Kidney glomerular epithelial cell (primary cell): ENCODE measurements around the gene ARL6IP4.

Source experiments
- DNase-seq: peaks from one replicate; lab custom pipeline; 2025; lab: John Stamatoyannopoulos, UW

ARL6IP4 gene

GRCh38 chr12:122958198-122958888 lies 22.1 kb upstream of the ARL6IP4 start:
- no peak for DNase-seq

- no peak for DNase-seq
Observed at GRCh38 chr12:122959566-122960192, 20.8 kb upstream of the ARL6IP4 start.

- no peak for DNase-seq
Observed at GRCh38 chr12:122960193-122960569, 20.3 kb upstream of the ARL6IP4 start.

DNA sequence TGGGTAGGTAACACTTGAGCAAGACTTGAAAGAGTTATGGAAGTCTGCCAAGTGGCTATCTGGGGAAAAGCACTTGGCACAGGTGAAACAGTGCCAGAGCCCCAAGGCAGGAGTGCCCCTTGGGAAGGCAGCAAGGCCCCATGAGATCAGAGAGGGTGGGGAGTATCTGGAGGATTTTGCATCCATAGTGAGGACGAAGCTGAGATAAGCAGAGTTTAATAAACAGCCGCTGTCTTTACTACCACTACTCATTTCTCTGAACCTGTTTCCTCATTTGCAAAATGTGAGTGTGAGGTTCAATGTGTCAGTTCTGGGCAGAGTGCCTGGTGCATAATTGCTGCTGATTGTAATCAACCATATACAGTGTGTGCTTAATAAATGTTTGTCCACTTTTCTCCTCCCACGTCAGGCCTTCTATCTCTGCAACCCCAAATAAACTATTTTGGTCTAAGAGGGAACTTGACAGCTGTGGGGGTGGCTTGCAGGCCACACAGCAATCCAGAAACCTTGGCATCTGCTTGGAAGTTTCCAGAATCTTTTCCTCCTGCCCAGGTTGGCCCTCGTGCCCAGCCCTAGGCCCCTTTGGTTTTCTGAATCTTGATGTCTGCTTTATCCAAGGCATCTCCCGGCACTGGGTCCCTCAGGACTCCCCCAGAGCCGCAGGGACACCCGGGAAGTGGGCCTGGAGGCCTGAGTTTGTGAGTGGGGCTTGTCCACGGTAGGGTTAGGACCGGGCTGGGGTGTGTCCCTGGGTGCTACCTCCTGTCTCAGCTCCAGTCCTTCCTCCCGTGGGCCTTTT lies 18.8 kb upstream of the ARL6IP4 start:
- DNase-seq: no peak

DNA sequence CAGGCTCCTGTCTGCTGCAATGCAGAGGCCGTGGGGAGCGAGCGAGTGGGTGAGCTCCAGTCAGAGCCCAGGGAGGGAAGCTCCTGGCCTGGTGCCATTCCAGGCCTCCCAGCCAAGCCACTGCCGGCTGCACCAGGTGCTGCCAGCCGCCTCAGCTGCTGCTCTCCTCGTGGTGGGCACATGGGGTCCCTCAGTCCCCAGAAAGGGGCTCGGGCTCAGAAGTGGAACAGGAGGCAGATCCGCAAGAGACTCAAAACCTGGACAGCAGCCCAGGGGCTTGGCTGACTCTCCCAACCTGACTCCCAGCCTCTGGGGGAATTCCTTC lies 16.6 kb upstream of the ARL6IP4 start:
- no peak for DNase-seq

DNA sequence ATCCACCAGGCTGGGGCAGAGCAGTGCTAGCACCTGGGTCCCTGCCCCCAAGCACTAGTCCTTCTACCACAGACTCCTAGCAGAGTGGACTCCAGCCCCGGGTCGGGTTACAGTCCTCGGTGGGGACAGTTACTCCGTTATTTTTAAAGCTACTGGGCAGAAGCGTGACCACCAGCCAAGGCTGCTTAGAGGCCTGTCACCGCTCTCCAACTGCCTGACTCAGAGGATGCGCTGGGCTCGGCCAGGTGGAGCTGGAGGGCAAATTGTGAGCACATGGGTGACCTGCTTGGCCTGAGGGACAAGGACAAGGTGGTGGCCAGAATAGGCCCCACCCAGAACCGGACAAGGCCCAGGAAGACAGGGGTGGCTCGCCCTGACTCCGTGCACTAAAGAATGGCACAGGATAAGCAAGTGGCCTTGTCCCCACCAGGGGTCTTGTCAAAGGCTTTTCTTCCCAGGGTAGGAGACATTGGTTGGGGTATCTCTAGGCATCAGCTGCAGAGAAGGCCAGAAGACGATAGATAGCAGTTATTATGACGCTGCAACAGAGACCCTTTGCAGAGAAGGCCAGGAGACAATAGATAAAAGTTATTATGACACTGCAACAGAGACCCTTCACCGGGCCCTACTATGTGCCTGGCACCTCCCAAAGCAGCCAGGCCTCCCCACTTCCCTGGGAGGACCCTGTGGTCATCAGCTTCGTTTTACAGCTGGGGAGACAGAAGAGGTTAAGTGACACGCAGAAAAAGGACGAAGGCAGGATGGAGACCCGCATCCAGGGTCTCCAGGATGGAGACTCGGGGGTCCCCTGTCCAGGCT lies 15.8 kb upstream of the ARL6IP4 start:
- no peak for DNase-seq

- DNase-seq: no peak
Observed at GRCh38 chr12:122965321-122965751, 15.1 kb upstream of the ARL6IP4 start.

DNA sequence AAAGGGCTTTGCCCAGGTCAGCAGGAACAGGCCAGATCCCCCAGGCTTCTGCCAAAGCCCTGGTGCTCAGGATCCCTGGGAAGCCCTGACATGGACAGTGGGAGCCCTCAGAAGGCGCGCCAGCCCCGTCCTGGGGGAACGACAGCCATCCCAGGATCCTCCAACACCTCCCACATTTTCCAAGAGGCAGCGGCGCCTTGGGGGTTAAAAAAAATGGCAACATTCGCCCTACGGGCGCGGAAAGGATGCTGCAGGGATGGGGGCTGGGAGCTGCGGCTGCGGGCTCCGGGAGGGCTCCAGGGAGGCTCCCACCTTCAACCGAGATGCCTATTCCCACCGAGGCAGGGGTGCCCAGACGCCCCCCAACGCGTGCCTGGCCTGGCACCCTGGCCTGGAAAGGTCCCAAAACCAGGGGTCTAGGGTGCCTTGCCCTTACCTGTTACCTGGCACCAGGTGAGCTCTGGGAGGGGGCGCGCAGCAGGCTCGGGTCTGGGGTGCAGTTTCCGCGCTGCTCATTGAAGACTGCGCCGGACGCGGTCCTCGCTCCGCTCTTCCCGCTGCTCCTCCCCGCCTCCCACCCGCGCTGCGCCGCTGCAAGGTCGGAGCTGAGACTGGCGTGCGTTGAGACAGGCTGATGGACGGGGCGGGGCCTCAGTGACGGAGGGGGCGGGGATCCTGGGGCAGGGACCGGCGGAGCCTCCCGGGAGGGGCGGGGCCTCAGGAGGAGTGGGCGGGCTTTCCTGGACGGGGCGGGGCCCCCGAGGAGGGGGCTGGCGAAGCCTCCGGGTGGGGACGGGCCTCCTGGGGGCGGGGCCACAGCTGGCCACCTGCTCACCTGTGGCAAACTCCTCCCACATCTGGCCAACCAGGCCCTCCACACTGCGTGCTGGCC lies 14.4 kb upstream of the ARL6IP4 start, which contains the start of gene ABCB9:
ABCB9 (minus strand) TSS at position 613 of the 892 bp plus-strand sequence. CDS start 6,228 bp downstream, outside the sequence.
- peak; percentile 79 for DNase-seq

GRCh38 chr12:122966743-122967550 lies 13.5 kb upstream of the ARL6IP4 start:
- DNase-seq: no peak

- no peak for DNase-seq
Observed at GRCh38 chr12:122968104-122968503, 12.4 kb upstream of the ARL6IP4 start.

- DNase-seq: no peak
Observed at GRCh38 chr12:122969676-122970075, 10.8 kb upstream of the ARL6IP4 start.

- peak; percentile 95 for DNase-seq
Observed at GRCh38 chr12:122974274-122974891, 6.1 kb upstream of the ARL6IP4 start.

DNA sequence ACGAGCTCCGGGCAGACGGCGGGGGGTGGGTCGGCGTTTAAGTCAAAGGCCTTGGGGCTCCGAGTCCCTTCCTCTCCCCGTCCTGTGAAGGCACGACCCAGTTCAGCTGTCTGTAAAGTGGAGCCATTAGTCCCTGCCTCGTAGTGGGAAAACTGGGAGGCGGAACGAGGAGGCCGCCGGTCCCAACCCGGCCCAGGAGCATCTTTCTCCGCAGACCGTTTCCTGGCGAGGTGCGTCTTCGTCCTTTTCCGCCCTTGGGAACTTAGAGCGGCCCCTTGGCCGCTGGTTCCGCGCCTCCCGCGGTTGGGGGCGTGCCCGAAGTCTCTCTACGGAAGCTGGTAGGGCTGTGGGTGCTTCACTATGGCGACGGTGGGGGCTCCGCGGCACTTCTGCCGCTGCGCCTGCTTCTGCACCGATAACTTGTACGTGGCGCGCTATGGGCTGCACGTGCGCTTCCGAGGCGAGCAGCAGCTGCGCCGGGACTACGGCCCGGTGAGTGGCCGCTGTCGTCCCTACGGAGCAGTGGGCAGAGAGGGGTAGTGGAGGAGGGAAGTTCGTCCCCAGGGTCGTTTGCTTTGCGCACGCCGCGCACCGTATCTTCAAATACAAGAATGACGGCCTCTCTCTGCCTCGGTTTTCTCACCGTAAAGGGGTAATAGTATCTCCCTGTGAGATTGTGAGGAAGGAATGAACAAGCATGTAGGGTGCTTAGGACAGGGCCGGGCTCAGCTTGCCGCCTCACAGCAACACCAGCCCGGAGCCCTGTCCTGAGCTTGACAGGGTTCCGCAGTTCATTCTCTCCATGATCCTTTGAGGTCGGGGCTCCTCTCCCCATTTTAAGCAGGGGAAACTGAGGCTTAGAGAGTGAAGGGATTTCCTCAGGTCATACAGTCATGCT lies 5.3 kb upstream of the ARL6IP4 start, which contains the start of gene OGFOD2:
OGFOD2 (plus strand) TSS at position 353 of the 898 bp plus-strand sequence; CDS start at position 361, 8 bp downstream.
- peak; percentile 90 for DNase-seq

DNA sequence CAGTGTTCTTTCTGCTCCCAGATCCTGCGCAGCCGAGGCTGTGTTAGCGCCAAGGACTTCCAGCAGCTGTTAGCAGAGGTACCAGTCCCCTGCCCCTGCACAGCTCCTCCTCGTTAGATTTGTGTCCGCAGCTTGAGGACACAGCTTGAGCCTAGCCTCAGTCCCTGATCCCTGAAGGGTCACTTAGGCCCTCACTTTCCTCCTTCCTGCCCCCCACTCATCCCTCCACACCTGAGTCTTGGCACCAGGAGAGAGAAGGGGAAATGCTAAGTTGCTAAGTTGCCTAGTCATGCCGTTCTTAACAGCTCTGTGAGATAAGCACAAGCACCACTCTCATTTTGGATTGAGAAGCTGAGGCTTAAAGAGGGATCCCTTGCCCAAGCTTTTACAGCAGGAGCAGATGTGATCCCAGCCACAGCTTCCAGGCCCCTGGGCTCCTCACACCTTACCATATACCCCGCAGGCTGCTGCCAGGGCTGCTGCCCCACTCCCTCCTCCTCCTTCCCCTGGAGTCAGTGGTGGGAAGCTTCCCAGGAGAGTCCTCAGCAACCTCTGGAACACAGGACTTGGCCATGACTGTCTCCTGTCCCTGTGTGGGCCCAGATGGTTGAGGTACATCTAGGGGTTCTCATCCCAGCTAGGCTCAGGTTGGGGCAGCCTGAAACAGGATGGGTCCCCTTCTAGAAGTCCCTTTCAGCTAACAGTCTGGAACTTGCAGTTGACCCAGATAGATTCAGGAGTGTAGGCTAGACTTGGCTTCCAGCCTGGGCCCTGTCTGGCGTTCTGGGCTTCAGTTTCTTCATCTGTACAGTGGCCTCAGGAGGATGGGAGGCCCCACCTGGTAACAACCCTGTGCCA lies 4.5 kb upstream of the ARL6IP4 start:
- DNase-seq: no peak

- DNase-seq: no peak
Observed at GRCh38 chr12:122976648-122976975, 3.9 kb upstream of the ARL6IP4 start.

DNA sequence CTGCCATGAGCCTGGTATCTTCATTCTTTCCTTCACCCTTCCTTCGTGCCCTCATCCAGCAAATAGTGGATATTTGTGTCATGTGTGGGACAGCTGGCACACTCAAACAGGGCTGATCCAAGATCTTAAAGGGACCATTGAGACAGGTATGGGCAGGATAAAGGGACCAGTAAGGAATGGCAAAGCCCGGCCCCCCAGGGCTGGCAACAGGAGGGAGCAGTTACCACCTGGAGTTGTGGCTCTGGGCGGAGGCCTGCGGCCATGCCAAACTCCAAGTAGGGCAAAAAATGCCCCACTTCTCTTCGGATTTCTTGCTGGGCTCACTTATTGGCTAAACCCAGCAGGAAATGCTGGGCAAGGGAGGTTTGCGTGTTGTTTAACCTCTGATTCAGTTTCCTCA lies 3.3 kb upstream of the ARL6IP4 start:
- no peak for DNase-seq

DNA sequence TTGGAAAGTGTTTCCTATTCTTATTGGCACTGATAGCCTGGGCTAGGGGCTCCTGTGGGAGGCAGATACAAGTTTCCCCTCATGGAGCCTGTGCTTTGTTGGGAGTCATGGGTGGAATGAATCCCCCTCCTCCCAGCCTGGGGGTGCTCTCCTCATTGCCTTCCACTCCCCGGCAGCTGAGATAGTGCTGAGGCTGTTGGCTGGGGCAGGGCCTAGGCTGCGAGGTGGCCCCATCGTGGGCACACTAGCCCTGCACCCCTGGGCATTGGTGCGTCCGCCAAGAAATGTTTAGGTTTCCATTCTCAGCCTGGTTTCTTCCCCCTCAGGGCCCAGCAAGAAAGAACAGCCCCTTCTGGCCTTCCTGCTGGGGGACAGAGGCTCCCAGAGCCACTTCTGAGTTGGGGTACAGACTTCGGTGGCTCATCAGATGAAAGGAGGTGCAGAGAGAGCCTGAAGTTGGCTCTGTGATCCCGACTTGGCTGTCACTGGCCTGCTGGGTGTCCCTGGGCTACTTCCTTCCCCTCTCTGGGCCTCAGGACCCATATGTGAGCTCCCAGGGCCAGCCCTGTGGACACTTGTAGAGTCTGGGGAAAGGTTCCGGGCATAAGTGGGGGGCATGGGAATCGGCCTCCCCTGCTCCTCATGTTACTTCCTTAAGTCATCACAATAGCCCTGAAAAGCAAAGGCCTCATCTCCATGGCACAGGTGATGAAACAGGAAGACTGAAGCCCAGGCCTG lies 2.7 kb upstream of the ARL6IP4 start:
- DNase-seq: no peak
